GM06990 (cell line): ENCODE data around the gene SH3BGRL2.

Source experiments
- DNase-seq: peaks from one replicate; pipeline ENCODE4 v3.0.0-alpha.2; 2011; ENCODE audit not compliant: insufficient read length; ENCODE audit errors: extremely low read depth
- H3K27me3 ChIP-seq: replicated peaks from 2 replicates; pipeline ENCODE4 v1.6.0; 2011; ENCODE audit warnings: low read length; ENCODE audit not compliant: control insufficient read depth, insufficient read depth
- H3K36me3 ChIP-seq: 2 replicates; pipeline ENCODE4 v1.5.1; 2011; ENCODE audit warnings: low read length; ENCODE audit not compliant: control insufficient read depth, insufficient read depth
- H3K4me3 ChIP-seq: replicated peaks from 2 replicates; pipeline ENCODE4 v1.5.1; 2011; ENCODE audit warnings: low read depth, mild to moderate bottlenecking, control low read depth, low read length
- TF ChIP-seq, protein P1 (sequence below): IDR thresholded peaks from 2 replicates; pipeline ENCODE4 v1.5.1; 2011; ENCODE audit warnings: low read length, control low read depth, mild to moderate bottlenecking, inconsistent platforms; ENCODE audit not compliant: insufficient read depth, poor library complexity, severe bottlenecking

The SH3BGRL2 gene

GRCh38 chr6:79625746-79626145 lies 5.4 kb upstream of the SH3BGRL2 start:
- TF ChIP-seq, protein P1, sequence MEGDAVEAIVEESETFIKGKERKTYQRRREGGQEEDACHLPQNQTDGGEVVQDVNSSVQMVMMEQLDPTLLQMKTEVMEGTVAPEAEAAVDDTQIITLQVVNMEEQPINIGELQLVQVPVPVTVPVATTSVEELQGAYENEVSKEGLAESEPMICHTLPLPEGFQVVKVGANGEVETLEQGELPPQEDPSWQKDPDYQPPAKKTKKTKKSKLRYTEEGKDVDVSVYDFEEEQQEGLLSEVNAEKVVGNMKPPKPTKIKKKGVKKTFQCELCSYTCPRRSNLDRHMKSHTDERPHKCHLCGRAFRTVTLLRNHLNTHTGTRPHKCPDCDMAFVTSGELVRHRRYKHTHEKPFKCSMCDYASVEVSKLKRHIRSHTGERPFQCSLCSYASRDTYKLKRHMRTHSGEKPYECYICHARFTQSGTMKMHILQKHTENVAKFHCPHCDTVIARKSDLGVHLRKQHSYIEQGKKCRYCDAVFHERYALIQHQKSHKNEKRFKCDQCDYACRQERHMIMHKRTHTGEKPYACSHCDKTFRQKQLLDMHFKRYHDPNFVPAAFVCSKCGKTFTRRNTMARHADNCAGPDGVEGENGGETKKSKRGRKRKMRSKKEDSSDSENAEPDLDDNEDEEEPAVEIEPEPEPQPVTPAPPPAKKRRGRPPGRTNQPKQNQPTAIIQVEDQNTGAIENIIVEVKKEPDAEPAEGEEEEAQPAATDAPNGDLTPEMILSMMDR = no peak
- DNase-seq = no peak
- Histone ChIP-seq H3K27me3 (no peaks in the 10 kb centered on the region), H3K4me3 (no peak overlapping the region), H3K36me3 (no peaks in the 10 kb centered on the region)

- Histone ChIP-seq H3K27me3 (peaks cover 1% of the 10 kb centered on the region; the same call in 1 of the 2 replicates), H3K4me3 (no peak overlapping the region), H3K36me3 (no peaks in the 10 kb centered on the region)
- DNase-seq = no peak
- TF ChIP-seq, protein P1 = no peak
Measured at GRCh38 chr6:79626811-79627210, 4.3 kb upstream of the SH3BGRL2 start.

DNA sequence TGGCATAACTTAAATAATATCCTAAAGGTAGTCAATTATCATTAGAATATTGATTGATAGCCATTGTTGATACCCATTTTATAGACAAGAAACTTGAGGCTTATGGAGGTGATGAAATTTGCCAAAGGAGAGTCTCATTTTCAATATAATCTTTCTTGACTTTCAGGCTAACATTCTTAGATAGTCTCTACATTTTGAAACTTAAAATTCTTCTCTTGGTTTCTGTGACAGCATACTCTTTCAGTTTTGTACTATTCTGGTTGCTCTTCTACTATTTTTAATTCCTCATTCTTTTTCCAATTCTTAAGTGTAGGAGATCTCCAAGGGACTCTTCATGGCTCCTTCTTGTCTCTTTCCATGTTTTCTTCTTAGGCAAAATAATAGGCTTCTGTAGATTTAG lies 3.7 kb upstream of the SH3BGRL2 start:
- no peak for DNase-seq
- Histone ChIP-seq H3K36me3 (no peaks in the 10 kb centered on the region), H3K27me3 (peaks cover 1% of the 10 kb centered on the region; the same call in 1 of the 2 replicates), H3K4me3 (no peak overlapping the region)
- TF ChIP-seq, protein P1 = no peak

DNA sequence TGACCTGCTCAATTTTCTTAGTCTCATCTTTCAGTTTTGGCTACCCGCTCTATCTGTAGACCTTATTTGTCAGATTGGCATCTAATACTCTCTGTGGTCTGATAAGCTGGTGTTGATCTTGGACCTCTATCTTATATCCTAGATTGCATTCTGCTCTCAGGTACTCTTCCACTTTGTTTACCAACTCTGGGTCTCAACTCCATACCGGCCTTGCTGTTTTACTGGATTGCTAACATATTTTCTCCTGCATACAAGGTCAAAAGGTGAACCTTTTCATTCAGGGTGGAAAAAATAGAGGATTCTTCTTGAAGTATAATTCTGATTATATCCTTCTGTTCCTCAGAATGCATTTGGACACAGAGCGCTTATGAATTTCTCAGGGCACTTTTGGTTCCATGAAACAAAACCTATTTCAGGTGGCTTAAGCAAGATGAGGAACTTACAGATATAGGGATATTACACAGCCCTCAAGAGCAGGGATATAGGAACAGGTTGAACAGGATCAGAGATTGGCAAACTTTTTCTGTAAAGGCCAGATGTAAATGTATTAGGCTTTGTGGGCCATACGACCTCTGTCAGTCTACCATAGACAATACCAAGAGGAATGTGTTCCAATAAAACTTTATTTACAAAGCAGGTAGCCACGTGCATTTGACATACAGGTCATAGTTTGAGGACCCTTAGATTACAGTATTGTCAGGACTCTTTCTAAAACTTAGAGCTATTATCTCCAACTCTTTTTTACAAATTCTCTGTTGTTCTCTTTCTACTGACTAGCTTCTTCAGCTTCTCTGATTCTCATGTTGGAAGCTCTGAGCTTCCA lies 2.5 kb upstream of the SH3BGRL2 start:
- no peaks in the 10 kb centered on the region for H3K36me3 ChIP-seq
- DNase-seq = no peak
- H3K4me3 ChIP-seq = no peak overlapping the region
- TF ChIP-seq, protein P1 = no peak
- peaks cover 1% of the 10 kb centered on the region; the same call in 1 of the 2 replicates for H3K27me3 ChIP-seq

- peaks cover 1% of the 10 kb centered on the region; the same call in 1 of the 2 replicates for H3K27me3 ChIP-seq
- no peak overlapping the region for H3K4me3 ChIP-seq
- no peak for DNase-seq
- TF ChIP-seq, protein P1 = no peak
- H3K36me3 ChIP-seq = no peaks in the 10 kb centered on the region
Measured at GRCh38 chr6:79630380-79630882, 698 bp upstream of the SH3BGRL2 start.
